ENCODE results near the gene MRE11. TPM values are rescaled to one million over a fixed set of nuclear protein-coding genes. Genes with fewer than 3 reads are reported as not detected.

The MRE11 gene
- total and polyA plus RNA-seq, 4 donors, result 1.5 to 18.3 (median 5.6) TPM

GRCh38 chr11:94445641-94446040, 48.0 kb downstream of the MRE11 start:
- WGBS, result 94% methylated on average over 1 of the region's 1 CpG
- H3K36me3 ChIP-seq (ENCODE audit: control insufficient read depth in 4 of 4, insufficient read depth in 3 of 4, low read depth in 1 of 4, low read length in 3 of 4), result peaks cover 0 to 24% (median 18%) of the 10 kb centered on the region in 4 donors
- no peak overlapping the region for H3K4me3 ChIP-seq (ENCODE audit: low read depth in 1 of 3, low read length in 3 of 3)
- H3K27me3 ChIP-seq (ENCODE audit: control insufficient read depth in 4 of 4, insufficient read depth in 4 of 4, low read length in 3 of 4), result no peaks in the 10 kb centered on the region
- DNase-seq (ENCODE audit: low spot score), result no peak
- peaks cover 0 to 4% (median 0%) of the 10 kb centered on the region in 4 donors for H3K4me1 ChIP-seq (ENCODE audit: control insufficient read depth in 4 of 4, insufficient read depth in 4 of 4, low read length in 3 of 4)
- no peak for TF ChIP-seq REST (IDR thresholded peaks at IDR 0.05)
- no peak for TF ChIP-seq HNF4G (IDR thresholded peaks at IDR 0.05)
- no peak for TF ChIP-seq TAF1 (conservative IDR thresholded peaks at IDR 0.05)
- TF ChIP-seq SP1 (IDR thresholded peaks at IDR 0.05), result no peak
- TF ChIP-seq HNF4A (conservative IDR thresholded peaks at IDR 0.05), result no peak
- no peak overlapping the region for H3K9ac ChIP-seq (ENCODE audit: low read depth in 1 of 2, low read length in 2 of 2)
- no peaks in the 10 kb centered on the region for H3K9me3 ChIP-seq (ENCODE audit: control insufficient read depth in 4 of 4, low read length in 3 of 4)
- H3K27ac ChIP-seq (ENCODE audit: low read depth in 1 of 2, low read length in 2 of 2), result no peak overlapping the region

GRCh38 chr11:94433049-94433448, 60.6 kb downstream of the MRE11 start:
- no peak overlapping the region for H3K9ac ChIP-seq (ENCODE audit: low read depth in 1 of 2, low read length in 2 of 2)
- no peaks in the 10 kb centered on the region for H3K4me1 ChIP-seq (ENCODE audit: control insufficient read depth in 4 of 4, insufficient read depth in 4 of 4, low read length in 3 of 4)
- no peak overlapping the region for H3K4me3 ChIP-seq (ENCODE audit: low read depth in 1 of 3, low read length in 3 of 3)
- no peaks in the 10 kb centered on the region for H3K27me3 ChIP-seq (ENCODE audit: control insufficient read depth in 4 of 4, insufficient read depth in 4 of 4, low read length in 3 of 4)
- DNase-seq (ENCODE audit: low spot score), result no peak
- no peak for TF ChIP-seq JUND (IDR thresholded peaks at IDR 0.05)
- peaks cover 3 to 35% (median 16%) of the 10 kb centered on the region in 4 donors for H3K36me3 ChIP-seq (ENCODE audit: control insufficient read depth in 4 of 4, insufficient read depth in 3 of 4, low read depth in 1 of 4, low read length in 3 of 4)
- H3K27ac ChIP-seq (ENCODE audit: low read depth in 1 of 2, low read length in 2 of 2), result no peak overlapping the region
- 59% methylated on average over 1 of the region's 1 CpG for WGBS
- peaks cover 0 to under 1% (median 0%) of the 10 kb centered on the region in 4 donors for H3K9me3 ChIP-seq (ENCODE audit: control insufficient read depth in 4 of 4, low read length in 3 of 4)

GRCh38 chr11:94424662-94425061, 69.0 kb downstream of the MRE11 start:
- Histone ChIP-seq H3K27me3 (ENCODE audit: control insufficient read depth in 4 of 4, insufficient read depth in 4 of 4, low read length in 3 of 4) (no peaks in the 10 kb centered on the region), H3K27ac (ENCODE audit: low read depth in 1 of 2, low read length in 2 of 2) (no peak overlapping the region), H3K9ac (ENCODE audit: low read depth in 1 of 2, low read length in 2 of 2) (no peak overlapping the region), H3K9me3 (ENCODE audit: control insufficient read depth in 4 of 4, low read length in 3 of 4) (peaks cover 0 to 4% (median 0%) of the 10 kb centered on the region in 4 donors), H3K4me3 (ENCODE audit: low read depth in 1 of 3, low read length in 3 of 3) (no peak overlapping the region), H3K4me1 (ENCODE audit: control insufficient read depth in 4 of 4, insufficient read depth in 4 of 4, low read length in 3 of 4) (no peaks in the 10 kb centered on the region), H3K36me3 (ENCODE audit: control insufficient read depth in 4 of 4, insufficient read depth in 3 of 4, low read depth in 1 of 4, low read length in 3 of 4) (peaks cover 1 to 16% (median 9%) of the 10 kb centered on the region in 4 donors)
- WGBS, result 95% methylated on average over 2 of the region's 2 CpGs
- DNase-seq (ENCODE audit: low spot score), result no peak
- TF ChIP-seq MAX (IDR thresholded peaks at IDR 0.05), result no peak
- TF ChIP-seq FOXA1 (IDR thresholded peaks at IDR 0.05), result no peak
- TF ChIP-seq CTCF (IDR thresholded peaks at IDR 0.05; ENCODE audit: low read depth, low read length, missing input control), result no peak
- TF ChIP-seq FOXA2 (IDR thresholded peaks at IDR 0.05), result no peak
- no peak for TF ChIP-seq RXRA (IDR thresholded peaks at IDR 0.05)
- no peak for TF ChIP-seq HNF4A (conservative IDR thresholded peaks at IDR 0.05)
- TF ChIP-seq TAF1 (conservative IDR thresholded peaks at IDR 0.05), result no peak
- no peak for TF ChIP-seq HNF4G (IDR thresholded peaks at IDR 0.05)
- TF ChIP-seq SP1 (IDR thresholded peaks at IDR 0.05), result no peak
- TF ChIP-seq YY1 (IDR thresholded peaks at IDR 0.05), result no peak

Measured in liver (tissue), 9 donors.